H9 (cell line): ENCODE results near the gene HHLA2. TPM values are rescaled to one million over a fixed set of nuclear protein-coding genes. Genes with fewer than 3 reads are reported as not detected.

Experiments
- DNase-seq: peaks from one replicate; pipeline ENCODE4 v3.0.0-alpha.2; 2017
- H2AFZ ChIP-seq: one replicate; pipeline ENCODE4 v1.6.1; 2013; ENCODE audit warnings: mild to moderate bottlenecking, low read length, control low read depth, moderate library complexity
- H2AK5ac ChIP-seq: 2 replicates; pipeline ENCODE4 v1.6.1; 2013; ENCODE audit warnings: low read length, control low read depth, mixed read lengths; ENCODE audit not compliant: insufficient read length
- H2BK120ac ChIP-seq: one replicate; pipeline ENCODE4 v1.6.1; 2013; ENCODE audit warnings: low read depth, mild to moderate bottlenecking, low read length, control low read depth, inconsistent platforms; ENCODE audit not compliant: poor library complexity, severe bottlenecking
- H2BK12ac ChIP-seq: 2 replicates; pipeline ENCODE4 v1.6.1; 2013; ENCODE audit warnings: low read length, control low read depth, mixed read lengths, low read depth; ENCODE audit not compliant: insufficient read length
- H2BK15ac ChIP-seq: 2 replicates; pipeline ENCODE4 v1.6.1; 2013; ENCODE audit warnings: low read depth, low read length, control low read depth
- H2BK20ac ChIP-seq: one replicate; pipeline ENCODE4 v1.6.1; 2013; ENCODE audit warnings: low read depth, mild to moderate bottlenecking, low read length, control low read depth, inconsistent platforms; ENCODE audit not compliant: poor library complexity, severe bottlenecking
- H2BK5ac ChIP-seq: 2 replicates; pipeline ENCODE4 v1.6.1; 2013; ENCODE audit warnings: low read length, control low read depth, mixed read lengths; ENCODE audit not compliant: insufficient read length
- H3K14ac ChIP-seq: 2 replicates; pipeline ENCODE4 v1.6.1; 2013; ENCODE audit warnings: low read length, control low read depth; ENCODE audit not compliant: insufficient read depth
- H3K18ac ChIP-seq: 2 replicates; pipeline ENCODE4 v1.6.1; 2013; ENCODE audit warnings: low read depth, mild to moderate bottlenecking, mixed read lengths, low read length, control low read depth; ENCODE audit not compliant: insufficient read length
- H3K23ac ChIP-seq: 2 replicates; pipeline ENCODE4 v1.6.1; 2013; ENCODE audit warnings: low read length, control low read depth, mixed read lengths, low read depth; ENCODE audit not compliant: insufficient read length
- H3K23me2 ChIP-seq: 2 replicates; pipeline ENCODE4 v1.6.1; 2013; ENCODE audit warnings: low read depth, mild to moderate bottlenecking, mixed read lengths, low read length, control low read depth; ENCODE audit not compliant: insufficient read length, poor library complexity, severe bottlenecking
- H3K27ac ChIP-seq: 2 replicates; pipeline ENCODE4 v1.5.1; 2013; ENCODE audit warnings: low read length, control low read depth, mixed read lengths, low read depth; ENCODE audit not compliant: insufficient read length
- H3K27me3 ChIP-seq: 2 replicates; pipeline ENCODE4 v1.6.1; 2013; ENCODE audit warnings: low read length, control low read depth, inconsistent platforms; ENCODE audit not compliant: insufficient read depth
- H3K4ac ChIP-seq: 2 replicates; pipeline ENCODE4 v1.6.1; 2013; ENCODE audit warnings: low read depth, mild to moderate bottlenecking, control low read depth, inconsistent platforms, low read length, moderate library complexity
- H3K4me1 ChIP-seq: 2 replicates; pipeline ENCODE4 v1.6.1; 2013; ENCODE audit warnings: low read length, control low read depth, inconsistent platforms; ENCODE audit not compliant: insufficient read depth
- H3K4me2 ChIP-seq: 2 replicates; pipeline ENCODE4 v1.6.1; 2013; ENCODE audit warnings: low read length, control low read depth, mixed read lengths; ENCODE audit not compliant: insufficient read length, insufficient read depth
- H3K56ac ChIP-seq: 2 replicates; pipeline ENCODE4 v1.6.1; 2013; ENCODE audit warnings: low read depth, mild to moderate bottlenecking, mixed read lengths, low read length, control low read depth; ENCODE audit not compliant: insufficient read length
- H3K79me1 ChIP-seq: 2 replicates; pipeline ENCODE4 v1.6.1; 2013; ENCODE audit warnings: low read depth, mild to moderate bottlenecking, moderate library complexity, low read length, control low read depth, inconsistent platforms; ENCODE audit not compliant: insufficient read depth, poor library complexity, severe bottlenecking
- H3K79me2 ChIP-seq: 2 replicates; pipeline ENCODE4 v1.6.1; 2013; ENCODE audit warnings: low read length, control low read depth, inconsistent platforms; ENCODE audit not compliant: insufficient read depth
- H3K9ac ChIP-seq: 2 replicates; pipeline ENCODE4 v1.6.1; 2013; ENCODE audit warnings: low read length, control low read depth, mixed read lengths; ENCODE audit not compliant: insufficient read length; ENCODE audit errors: extremely low read depth
- H3K9me3 ChIP-seq: one replicate; pipeline ENCODE4 v1.6.1; 2013; ENCODE audit warnings: low read depth, low read length, inconsistent platforms; ENCODE audit not compliant: control insufficient read depth
- H3T11ph ChIP-seq: one replicate; pipeline ENCODE4 v1.6.1; 2013; ENCODE audit warnings: mild to moderate bottlenecking, low read length, control low read depth, inconsistent platforms
- H4K20me1 ChIP-seq: one replicate; pipeline ENCODE4 v1.6.1; 2013; ENCODE audit not compliant: control insufficient read depth, insufficient read length, insufficient read depth
- H4K5ac ChIP-seq: 2 replicates; pipeline ENCODE4 v1.6.1; 2013; ENCODE audit warnings: low read depth, mild to moderate bottlenecking, mixed read lengths, low read length, control low read depth; ENCODE audit not compliant: insufficient read length
- H4K8ac ChIP-seq: replicated peaks from 2 replicates; pipeline ENCODE4 v1.6.1; 2013; ENCODE audit warnings: low read length, control low read depth, mixed read lengths, low read depth; ENCODE audit not compliant: insufficient read length
- H4K91ac ChIP-seq: 2 replicates; pipeline ENCODE4 v1.6.1; 2013; ENCODE audit warnings: low read depth, mild to moderate bottlenecking, moderate library complexity, mixed read lengths, low read length, control low read depth; ENCODE audit not compliant: insufficient read length
- H3K27ac Mint-ChIP-seq, 3 experiments: 2 replicates in 2 of 3; 3 replicates in 1 of 3; pipeline ENCODE4 v1.8.0; 2020 to 2021; ENCODE audit warnings: mixed read lengths in 3 of 3, mild to moderate bottlenecking in 1 of 3, moderate library complexity in 1 of 3
- H3K27me3 Mint-ChIP-seq: 2 replicates; pipeline ENCODE4 v1.8.0; 2021; ENCODE audit warnings: low read depth, mild to moderate bottlenecking, moderate library complexity, mixed read lengths
- H3K36me3 Mint-ChIP-seq, 3 experiments: 2 replicates in 2 of 3; 3 replicates in 1 of 3; pipeline ENCODE4 v1.8.0; 2020 to 2021; ENCODE audit warnings: low read depth in 3 of 3, mixed read lengths in 3 of 3; ENCODE audit not compliant: insufficient read depth in 1 of 3
- H3K4me1 Mint-ChIP-seq, 2 experiments: 2 replicates each; pipeline ENCODE4 v1.8.0; 2020; ENCODE audit warnings: mixed read lengths in 2 of 2
- H3K4me3 Mint-ChIP-seq, 2 experiments: 2 replicates in 1 of 2; 3 replicates in 1 of 2; pipeline ENCODE4 v1.8.0; 2020 to 2021; ENCODE audit warnings: mild to moderate bottlenecking in 2 of 2, mixed read lengths in 2 of 2, moderate library complexity in 1 of 2
- H3K9me3 Mint-ChIP-seq, 2 experiments: 2 replicates in 1 of 2; 3 replicates in 1 of 2; pipeline ENCODE4 v1.8.0; 2020; ENCODE audit warnings: mild to moderate bottlenecking in 2 of 2, mixed read lengths in 2 of 2, moderate library complexity in 1 of 2
- CTCF ChIP-seq: fragments of 200-600 bp; sonication (generic); conservative IDR thresholded peaks from 3 replicates; pipeline ENCODE4 v1.8.0; 2021; ENCODE audit warnings: antibody characterized with exemption, mild to moderate bottlenecking
- total RNA-seq: library from RNA; stranded (reverse); gene quantifications from 2 replicates; pipeline ENCODE4 v1.2.1, GENCODE V29; 2021

The HHLA2 gene
- total RNA-seq, 1 experiment from 2014 or later = not detected

- Histone ChIP-seq H4K5ac (no peak overlapping the region), H2AK5ac (no peak overlapping the region), H3K56ac (no peak overlapping the region), H3K14ac (no peak overlapping the region), H3K27ac (no peak overlapping the region), H3T11ph (no peak overlapping the region), H2BK5ac (no peak overlapping the region), H2BK12ac (no peak overlapping the region), H3K4me2 (no peak overlapping the region), H3K23me2 (no peaks in the 10 kb centered on the region), H3K4me1 (no peaks in the 10 kb centered on the region), H4K8ac (no peak overlapping the region), H3K18ac (no peak overlapping the region), H2AFZ (no peak overlapping the region), H2BK15ac (no peak overlapping the region), H3K9ac (no peak overlapping the region), H3K79me1 (no peaks in the 10 kb centered on the region), H4K91ac (no peak overlapping the region), H3K4ac (no peak overlapping the region), H3K27me3 (no peaks in the 10 kb centered on the region), H3K79me2 (no peaks in the 10 kb centered on the region), H4K20me1 (no peaks in the 10 kb centered on the region), H3K9me3 (no peaks in the 10 kb centered on the region), H2BK120ac (no peak overlapping the region), H2BK20ac (no peak overlapping the region), H3K23ac (no peak overlapping the region)
- peaks cover 0 to 3% of the 10 kb centered on the region in 2 experiments; a peak in 1 of 4 replicates for H3K4me1 Mint-ChIP-seq
- H3K27me3 Mint-ChIP-seq = 0 out of 2 replicates have a peak, but pooled peaks cover 2% of the 10 kb centered on the region
- DNase-seq = no peak
- no peak overlapping the region for H3K4me3 Mint-ChIP-seq
- no peak overlapping the region for H3K27ac Mint-ChIP-seq
- peaks cover 0 to 2% of the 10 kb centered on the region in 2 experiments; a peak in 2 of 5 replicates for H3K9me3 Mint-ChIP-seq
- H3K36me3 Mint-ChIP-seq = peaks cover 0 to 5% (median 0%) of the 10 kb centered on the region in 3 experiments; a peak in 2 of 7 replicates
- no peak for TF ChIP-seq CTCF
Measured at GRCh38 chr3:108292905-108293328, 3.4 kb upstream of the HHLA2 start.
